CD4-positive, alpha-beta memory T cell (primary cell): ENCODE results near the gene ARV1. TPM values are rescaled to one million over a fixed set of nuclear protein-coding genes. Genes with fewer than 3 reads are reported as not detected.
"Not testable (repeated sequence)": the region's sequence is repeated elsewhere in the genome, so short reads cannot be mapped to it uniquely, and the experiment has no call there.

Source experiments
- CTCF ChIA-PET: fragments of 350-600 bp; sonication (Branson Sonifier 250); formaldehyde crosslinking; loops from one replicate; lab custom pipeline; 2021; ENCODE audit warnings: inconsistent platforms; ENCODE audit not compliant: partially characterized antibody; lab: Charles Lee
- POLR2A ChIA-PET: fragments of 350-600 bp; sonication (Branson Sonifier 250); formaldehyde crosslinking; loops from one replicate; lab custom pipeline; 2021; ENCODE audit not compliant: partially characterized antibody; lab: Charles Lee
- DNase-seq, 5 donors: peaks; one replicate each; pipeline versions ENCODE4 v3.0.0 to v3.0.0-alpha.2; 2020 to 2022; ENCODE audit warnings: mixed read lengths in 1 of 5
- H3K27ac ChIP-seq: one replicate; pipeline ENCODE4 v1.7.0; 2013; ENCODE audit warnings: low read depth, low read length
- H3K27me3 ChIP-seq: 2 replicates; pipeline ENCODE4 v1.7.0; 2013; ENCODE audit warnings: mild to moderate bottlenecking, low read length, moderate library complexity; ENCODE audit not compliant: insufficient read depth
- H3K36me3 ChIP-seq: 2 replicates; pipeline ENCODE4 v1.7.0; 2013; ENCODE audit warnings: mild to moderate bottlenecking, low read length, moderate library complexity; ENCODE audit not compliant: insufficient read depth
- H3K4me1 ChIP-seq: 2 replicates; pipeline ENCODE4 v1.7.0; 2013; ENCODE audit warnings: mild to moderate bottlenecking, low read length, moderate library complexity; ENCODE audit not compliant: insufficient read depth
- H3K4me3 ChIP-seq, 2 donors: one replicate each; pipeline ENCODE4 v1.7.0; 2013; ENCODE audit warnings: low read length in 2 of 2, mild to moderate bottlenecking in 1 of 2
- H3K9me3 ChIP-seq, 2 donors: one replicate each; pipeline ENCODE4 v1.7.0; 2013; ENCODE audit warnings: low read length in 2 of 2, control low read depth in 1 of 2; ENCODE audit not compliant: control insufficient read depth in 1 of 2
- H3K27ac Mint-ChIP-seq, 7 donors: one replicate each; pipeline ENCODE4 v1.8.0; 2020 to 2021; ENCODE audit warnings: mixed read lengths in 7 of 7, mild to moderate bottlenecking in 6 of 7, inconsistent platforms in 3 of 7, moderate library complexity in 3 of 7
- H3K27me3 Mint-ChIP-seq, 2 donors: one replicate each; pipeline ENCODE4 v1.8.0; 2020 to 2021; ENCODE audit warnings: mixed read lengths in 2 of 2
- H3K36me3 Mint-ChIP-seq, 2 donors: one replicate each; pipeline ENCODE4 v1.8.0; 2020 to 2021; ENCODE audit warnings: mixed read lengths in 2 of 2, inconsistent platforms in 1 of 2, mild to moderate bottlenecking in 1 of 2
- H3K4me1 Mint-ChIP-seq, 4 donors: one replicate each; pipeline ENCODE4 v1.8.0; 2020 to 2021; ENCODE audit warnings: mixed read lengths in 4 of 4, mild to moderate bottlenecking in 1 of 4
- H3K4me3 Mint-ChIP-seq, 8 donors: one replicate each; pipeline ENCODE4 v1.8.0; 2020 to 2021; ENCODE audit warnings: mixed read lengths in 8 of 8, mild to moderate bottlenecking in 7 of 8, moderate library complexity in 6 of 8, inconsistent platforms in 3 of 8
- H3K9me3 Mint-ChIP-seq, 8 donors: one replicate each; pipeline ENCODE4 v1.8.0; 2020 to 2021; ENCODE audit warnings: mixed read lengths in 8 of 8, mild to moderate bottlenecking in 5 of 8, inconsistent platforms in 3 of 8, moderate library complexity in 1 of 8
- intact Hi-C: fragments of 100-400 bp; cut with micrococcal nuclease; formaldehyde crosslinking; loops from one replicate; pipeline ENCODE4 v1.15.1; 2023
- polyA plus RNA-seq, 2 donors: library from polyadenylated mRNA; unstranded; fragments of 300-500 nt; fragmentation: Illumina TruSeq; gene quantifications; one replicate each; pipeline ENCODE4 v1.2.3, GENCODE V29; 2021
- total RNA-seq, 2 experiments: library from RNA; stranded (reverse); gene quantifications; one replicate each; pipeline ENCODE4 v1.2.3, GENCODE V29; 2021

Gene ARV1
- total and polyA plus RNA-seq, 4 experiments from 2014 or later: 13.8 to 37.4 (median 19.3) TPM

DNA sequence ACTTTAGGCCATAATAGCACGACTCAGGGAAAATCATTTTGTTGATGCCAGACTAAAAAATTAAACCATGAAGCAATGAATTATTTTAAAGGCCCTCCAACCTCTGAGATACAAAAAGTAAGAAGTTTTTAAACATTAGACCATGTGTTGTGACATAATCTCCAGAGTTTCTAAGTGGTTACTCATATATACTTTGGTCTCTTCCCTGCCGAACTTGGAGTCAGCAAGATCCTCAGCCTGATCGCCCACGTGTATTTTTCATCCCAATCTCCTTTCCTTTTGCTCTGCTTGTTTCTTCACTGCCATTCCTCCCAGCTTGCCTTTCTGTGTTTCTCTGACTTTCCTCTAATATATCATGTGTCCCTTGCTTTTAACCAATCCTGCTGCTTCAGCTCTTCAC is 3.8 kb downstream of the ARV1 start:
- H3K27ac Mint-ChIP-seq: no peak overlapping the region
- Histone ChIP-seq H3K27me3 (no peaks in the 10 kb centered on the region), H3K27ac (no peak overlapping the region), H3K36me3 (peaks cover 4% of the 10 kb centered on the region), H3K4me1 (peaks cover 23% of the 10 kb centered on the region), H3K9me3 (no peaks in the 10 kb centered on the region), H3K4me3 (no peak overlapping the region)
- DNase-seq: no peak
- H3K36me3 Mint-ChIP-seq: peaks cover 8 to 23% of the 10 kb centered on the region in 2 donors
- POLR2A ChIA-PET: no interaction called here
- no peaks in the 10 kb centered on the region for H3K27me3 Mint-ChIP-seq
- peaks cover 2 to 24% (median 17%) of the 10 kb centered on the region in 4 donors for H3K4me1 Mint-ChIP-seq
- intact Hi-C loops: no loop called here
- CTCF ChIA-PET: interaction anchor here (1.0 kb wide), 1 partner anchor 64 kb away, joined by 3 read pairs; no protein-coding TSS in a partner anchor
- H3K9me3 Mint-ChIP-seq: no peaks in the 10 kb centered on the region
- H3K4me3 Mint-ChIP-seq: no peak overlapping the region

DNA sequence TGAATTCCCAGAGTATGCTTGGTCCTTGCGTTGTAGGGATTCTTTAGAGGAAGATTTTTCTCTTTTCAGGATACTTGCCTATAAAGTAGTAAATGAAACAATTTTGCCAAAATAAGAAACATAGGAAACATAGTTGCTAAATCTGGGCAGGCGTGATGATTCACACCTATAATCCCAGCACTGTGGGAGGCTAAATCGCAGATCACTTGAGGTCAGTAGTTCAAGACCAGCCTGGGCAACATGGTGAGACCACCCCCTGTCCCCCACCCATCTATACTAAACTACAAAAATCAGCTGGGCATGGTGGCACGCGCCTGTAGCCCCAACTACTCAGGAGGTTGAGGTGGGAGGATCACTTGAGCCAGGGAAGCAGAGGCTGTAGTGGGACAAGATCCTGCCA is 4.9 kb downstream of the ARV1 start:
- Histone ChIP-seq H3K27me3 (no peaks in the 10 kb centered on the region), H3K4me1 (peaks cover 23% of the 10 kb centered on the region), H3K27ac (no peak overlapping the region), H3K36me3 (peaks cover 4% of the 10 kb centered on the region), H3K9me3 (no peaks in the 10 kb centered on the region), H3K4me3 (no peak overlapping the region)
- Mint-ChIP-seq H3K9me3 (no peaks in the 10 kb centered on the region), H3K27me3 (no peaks in the 10 kb centered on the region), H3K4me1 (peaks cover 0 to 24% (median 18%) of the 10 kb centered on the region in 4 donors), H3K4me3 (no peak overlapping the region), H3K36me3 (peaks cover 12 to 22% of the 10 kb centered on the region in 2 donors), H3K27ac (peak overlapping the region in 2 of 7 donors; percentile 2 to 36)
- intact Hi-C loops: no loop called here
- DNase-seq: no peak
- POLR2A ChIA-PET: no interaction called here
- CTCF ChIA-PET: no interaction called here

- peaks cover 15% of the 10 kb centered on the region for H3K4me1 ChIP-seq
- intact Hi-C loops, H3K27ac ChIP-seq, H3K9me3 Mint-ChIP-seq, DNase-seq, H3K9me3 ChIP-seq, H3K4me3 ChIP-seq, CTCF ChIA-PET, H3K36me3 ChIP-seq, H3K27me3 Mint-ChIP-seq, POLR2A ChIA-PET, H3K27me3 ChIP-seq, H3K4me3 Mint-ChIP-seq: not testable (repeated sequence)
- Mint-ChIP-seq H3K4me1 (peaks cover 0 to 17% (median 14%) of the 10 kb centered on the region in 4 donors), H3K36me3 (peaks cover 14 to 20% of the 10 kb centered on the region in 2 donors), H3K27ac (peak overlapping the region in 3 of 7 donors; percentile 8 to 13 (median 12))
Measured at GRCh38 chr1:230984622-230985515, 6.0 kb downstream of the ARV1 start.

GRCh38 chr1:230985711-230986110 is 6.8 kb downstream of the ARV1 start:
- Mint-ChIP-seq H3K27me3 (no peaks in the 10 kb centered on the region), H3K4me1 (peaks cover 0 to 17% (median 10%) of the 10 kb centered on the region in 4 donors), H3K9me3 (no peaks in the 10 kb centered on the region), H3K27ac (peak overlapping the region in 1 of 7 donors; percentile 63), H3K4me3 (no peak overlapping the region), H3K36me3 (peaks cover 16 to 25% of the 10 kb centered on the region in 2 donors)
- no peaks in the 10 kb centered on the region for H3K27me3 ChIP-seq
- intact Hi-C loops: no loop called here
- peaks cover 8% of the 10 kb centered on the region for H3K4me1 ChIP-seq
- no peak for DNase-seq
- H3K9me3 ChIP-seq: no peaks in the 10 kb centered on the region
- H3K27ac ChIP-seq: no peak overlapping the region
- CTCF ChIA-PET: no interaction called here
- POLR2A ChIA-PET: no interaction called here
- peaks cover 8% of the 10 kb centered on the region for H3K36me3 ChIP-seq
- no peak overlapping the region for H3K4me3 ChIP-seq

DNA sequence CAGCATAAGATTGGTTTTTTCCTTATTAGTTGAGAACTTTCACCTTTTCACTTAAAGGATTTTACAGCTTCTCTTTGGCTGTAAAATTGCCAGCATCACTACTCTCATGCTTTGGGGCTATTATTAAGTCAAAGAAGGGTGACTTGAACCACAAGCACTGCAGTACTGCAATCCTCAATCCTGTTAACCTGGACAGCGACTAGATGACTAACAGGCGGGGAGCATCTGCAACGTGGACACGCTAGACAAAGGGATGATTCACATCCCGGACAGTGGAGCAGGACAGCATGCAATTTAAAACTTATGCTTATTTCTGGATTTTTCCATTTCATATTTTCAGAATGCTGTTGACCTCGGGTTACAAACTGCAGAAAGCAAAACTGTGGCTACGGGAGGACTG is 8.1 kb downstream of the ARV1 start:
- Histone ChIP-seq H3K4me1 (no peaks in the 10 kb centered on the region), H3K36me3 (peaks cover 10% of the 10 kb centered on the region), H3K27ac (no peak overlapping the region), H3K4me3 (no peak overlapping the region), H3K9me3 (no peaks in the 10 kb centered on the region), H3K27me3 (no peaks in the 10 kb centered on the region)
- Mint-ChIP-seq H3K4me1 (peaks cover 0 to 17% (median 12%) of the 10 kb centered on the region in 4 donors), H3K9me3 (no peaks in the 10 kb centered on the region), H3K27ac (no peak overlapping the region), H3K36me3 (peaks cover 26 to 34% of the 10 kb centered on the region in 2 donors), H3K4me3 (no peak overlapping the region), H3K27me3 (no peaks in the 10 kb centered on the region)
- POLR2A ChIA-PET: no interaction called here
- no peak for DNase-seq
- CTCF ChIA-PET: no interaction called here
- intact Hi-C loops: no loop called here

DNA sequence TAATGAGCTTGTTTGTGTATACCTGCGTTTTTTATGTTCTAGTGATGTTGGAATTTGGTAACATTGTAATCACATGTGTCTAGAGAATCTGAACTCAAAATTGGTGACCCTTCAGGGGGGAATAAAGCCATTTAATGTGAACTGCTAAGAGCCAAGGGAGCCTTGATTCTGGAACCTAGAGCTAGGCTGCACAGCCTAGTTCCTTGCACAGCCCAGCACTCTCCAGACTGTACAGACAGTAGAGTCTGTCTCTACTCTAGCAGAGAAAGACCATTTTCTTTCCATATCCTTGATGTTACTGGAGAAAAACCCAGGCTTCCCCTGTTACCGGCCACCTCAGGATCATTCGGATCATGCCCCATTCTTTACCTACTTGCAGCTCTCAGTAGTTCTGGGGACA is 8.6 kb downstream of the ARV1 start:
- H3K4me1 ChIP-seq: no peaks in the 10 kb centered on the region
- H3K27ac ChIP-seq: no peak overlapping the region
- no peak overlapping the region for H3K4me3 Mint-ChIP-seq
- H3K4me1 Mint-ChIP-seq: peaks cover 0 to 17% (median 13%) of the 10 kb centered on the region in 4 donors
- H3K4me3 ChIP-seq: no peak overlapping the region
- H3K36me3 ChIP-seq: peaks cover 14% of the 10 kb centered on the region
- peaks cover 31 to 38% of the 10 kb centered on the region in 2 donors for H3K36me3 Mint-ChIP-seq
- H3K9me3 Mint-ChIP-seq: no peaks in the 10 kb centered on the region
- intact Hi-C loops: no loop called here
- no peaks in the 10 kb centered on the region for H3K27me3 Mint-ChIP-seq
- CTCF ChIA-PET: no interaction called here
- H3K27ac Mint-ChIP-seq: peak overlapping the region in 1 of 7 donors; percentile 37
- H3K27me3 ChIP-seq: no peaks in the 10 kb centered on the region
- no peaks in the 10 kb centered on the region for H3K9me3 ChIP-seq
- POLR2A ChIA-PET: no interaction called here
- no peak for DNase-seq

DNA sequence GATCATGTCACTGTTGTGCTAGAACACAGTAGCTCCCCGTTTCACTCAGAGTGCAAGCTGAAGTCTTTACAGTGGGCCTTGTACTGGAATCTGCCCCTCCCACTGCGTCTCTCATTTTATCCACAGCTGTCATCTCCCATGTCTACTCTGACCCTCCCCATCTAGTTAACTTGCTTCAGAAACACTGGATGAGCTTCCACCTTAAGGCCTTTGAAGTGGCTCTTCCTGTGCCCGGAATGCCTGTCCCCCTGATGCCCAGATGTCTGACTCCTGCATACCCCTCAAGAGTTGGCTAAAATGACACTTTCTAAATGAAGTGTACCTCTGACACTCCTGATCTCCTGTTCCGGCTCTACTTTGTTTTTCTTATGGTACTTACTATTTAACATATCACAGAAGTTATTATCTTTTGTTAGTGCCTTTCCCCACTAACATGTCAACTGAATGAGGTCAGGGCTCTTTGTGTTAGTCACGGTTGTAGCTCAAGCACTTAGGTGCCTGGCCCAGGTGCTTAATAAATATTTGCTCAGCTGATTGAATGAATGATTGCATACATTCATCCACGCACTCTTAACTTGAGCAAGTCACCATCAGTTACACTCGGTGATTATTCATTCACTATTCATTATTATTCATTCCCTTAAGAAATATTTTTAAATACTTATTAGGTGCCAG is 13.3 kb downstream of the ARV1 start:
- intact Hi-C loops: no loop called here
- Mint-ChIP-seq H3K4me1 (peaks cover 0 to 6% (median 4%) of the 10 kb centered on the region in 4 donors), H3K9me3 (no peaks in the 10 kb centered on the region), H3K27me3 (no peaks in the 10 kb centered on the region), H3K4me3 (no peak overlapping the region), H3K27ac (peak overlapping the region in 1 of 7 donors; percentile 77), H3K36me3 (peaks cover 35 to 51% of the 10 kb centered on the region in 2 donors)
- ChIA-PET CTCF (no interaction called here), POLR2A (interaction anchor here (0.6 kb wide), 1 partner anchor 32 kb away, joined by 4 read pairs; no protein-coding TSS in a partner anchor)
- Histone ChIP-seq H3K27me3 (no peaks in the 10 kb centered on the region), H3K4me3 (no peak overlapping the region), H3K4me1 (no peaks in the 10 kb centered on the region), H3K36me3 (peaks cover 28% of the 10 kb centered on the region), H3K9me3 (no peaks in the 10 kb centered on the region), H3K27ac (no peak overlapping the region)
- DNase-seq: no peak
